ENCODE results near the gene TOGARAM2.
"Not testable (repeated sequence)": the region's sequence is repeated elsewhere in the genome, so short reads cannot be mapped to it uniquely, and the experiment has no call there.

The TOGARAM2 gene

DNA sequence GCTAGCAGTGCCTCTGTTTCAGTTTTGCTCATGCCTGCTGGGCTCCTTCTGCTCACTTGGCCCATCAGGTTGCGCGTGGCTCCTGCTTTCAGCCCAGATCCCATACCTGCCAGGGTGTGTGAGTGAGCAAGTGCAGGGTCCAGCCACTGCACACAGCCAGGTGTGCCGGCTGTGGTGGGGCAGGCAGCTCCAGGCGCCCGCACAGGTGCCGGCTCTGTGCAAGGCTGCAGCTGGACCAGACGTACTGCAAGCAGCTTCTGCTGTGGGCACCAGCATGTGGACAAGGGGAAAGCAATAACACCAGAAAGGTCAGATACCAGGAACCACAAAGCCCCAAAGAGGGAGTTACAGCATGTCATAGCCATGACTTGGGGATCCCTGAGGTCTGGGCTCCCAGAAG is 98.8 kb downstream of the TOGARAM2 start:
- DNase-seq, result no peak

GRCh38 chr2:29080886-29081743 is 100.0 kb downstream of the TOGARAM2 start:
- DNase-seq, result no peak

DNA sequence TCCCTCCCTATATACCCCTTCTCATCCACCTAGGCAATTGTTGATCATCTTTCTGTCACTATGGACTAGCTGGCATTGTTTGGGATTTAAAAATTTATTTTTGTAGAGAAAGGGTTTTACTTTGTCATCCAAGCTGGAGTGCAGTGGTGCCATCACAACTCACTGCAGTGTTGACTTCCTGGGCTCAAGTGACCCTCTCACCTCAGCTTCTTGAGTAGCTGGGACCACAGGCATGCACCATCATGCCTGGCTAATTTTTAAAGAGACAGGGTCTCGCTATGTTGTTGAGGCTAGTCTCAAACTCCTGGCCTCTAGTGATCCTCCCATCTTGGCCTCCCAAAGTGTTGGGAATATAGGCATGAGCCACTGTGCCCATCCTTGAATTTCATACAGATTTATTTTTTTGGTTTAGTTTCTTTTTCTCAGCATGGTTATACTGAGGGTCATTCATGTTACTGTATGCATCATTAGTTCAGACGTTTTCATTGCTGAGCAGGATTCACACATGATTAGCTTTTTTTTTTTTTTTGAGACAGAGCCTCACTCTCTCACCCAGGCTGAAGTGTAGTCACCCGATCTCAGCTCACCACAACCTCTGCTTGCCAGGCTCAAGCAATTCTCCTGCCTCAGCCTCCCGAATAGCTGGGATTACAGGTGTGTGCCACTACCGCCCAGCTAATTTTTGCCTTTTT is 101.9 kb downstream of the TOGARAM2 start:
- no peak for DNase-seq

DNA sequence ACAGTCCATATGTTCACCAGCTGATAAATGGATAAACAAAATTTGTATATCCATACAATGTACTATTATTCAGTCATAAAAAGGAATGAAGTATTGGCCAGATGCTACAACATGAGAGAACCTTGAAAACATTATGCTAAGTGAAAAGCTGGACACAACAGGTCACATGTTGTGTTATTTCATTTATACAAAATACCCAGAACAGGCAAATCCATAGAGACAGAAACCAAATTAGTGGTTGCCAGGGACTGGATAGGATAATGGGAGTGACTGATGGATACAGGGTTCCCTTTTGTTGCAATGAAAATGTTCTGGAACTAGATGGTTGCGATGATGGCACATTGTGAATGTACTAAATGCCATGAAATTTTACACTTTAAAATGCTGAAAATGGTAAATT is 103.5 kb downstream of the TOGARAM2 start:
- DNase-seq, result no peak

GRCh38 chr2:29090311-29090710 is 109.2 kb downstream of the TOGARAM2 start:
- not testable (repeated sequence) for DNase-seq

- no peak for DNase-seq
These were observed 115.9 kb downstream of the TOGARAM2 start for GRCh38 chr2:29096969-29097368.

DNA sequence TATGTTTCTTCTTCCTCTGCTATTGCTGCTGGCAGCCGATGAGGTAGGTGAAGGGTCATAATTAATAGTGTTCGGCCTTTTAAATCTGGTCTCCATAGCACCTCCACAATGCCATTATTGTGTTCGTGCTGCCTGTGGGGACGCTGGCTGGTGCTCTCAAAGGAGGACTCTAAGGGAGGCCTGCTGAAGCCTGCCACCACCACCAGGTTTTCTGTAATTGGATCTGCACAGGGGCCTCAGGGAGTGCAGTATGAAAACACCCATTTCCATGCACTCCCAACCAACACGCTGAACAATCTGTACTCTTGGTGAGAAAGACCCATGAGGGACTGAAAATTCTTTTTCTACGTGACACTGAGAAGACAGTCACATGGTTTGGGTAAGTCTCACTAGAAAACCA is 116.5 kb downstream of the TOGARAM2 start:
- no peak for DNase-seq

GRCh38 chr2:29100564-29100963 is 119.5 kb downstream of the TOGARAM2 start:
- no peak for DNase-seq
